Skeletal muscle tissue (tissue), 5 donors: Measurements from ENCODE around the gene MAGT1. TPM values are rescaled to one million over a fixed set of nuclear protein-coding genes. Genes with fewer than 3 reads are reported as not detected.

Experiments
- H3K27ac ChIP-seq: one replicate; pipeline ENCODE4 v1.7.0; 2013; ENCODE audit warnings: mild to moderate bottlenecking, low read depth, low read length, inconsistent platforms
- H3K27me3 ChIP-seq, 3 donors: one replicate each; pipeline ENCODE4 v1.7.0; 2013; ENCODE audit warnings: low read length in 3 of 3; ENCODE audit not compliant: control insufficient read depth in 3 of 3, insufficient read depth in 3 of 3
- H3K36me3 ChIP-seq, 3 donors: one replicate each; pipeline ENCODE4 v1.7.0; 2013; ENCODE audit warnings: low read length in 3 of 3; ENCODE audit not compliant: control insufficient read depth in 3 of 3, insufficient read depth in 3 of 3
- H3K4me1 ChIP-seq, 3 donors: one replicate each; pipeline ENCODE4 v1.7.0; 2013; ENCODE audit warnings: low read length in 3 of 3, mild to moderate bottlenecking in 3 of 3; ENCODE audit not compliant: control insufficient read depth in 3 of 3, insufficient read depth in 3 of 3
- H3K4me3 ChIP-seq, 3 donors: one replicate each; pipeline ENCODE4 v1.7.0; 2013; ENCODE audit warnings: low read length in 3 of 3
- H3K9ac ChIP-seq, 3 donors: one replicate each; pipeline ENCODE4 v1.7.0; 2013; ENCODE audit warnings: low read length in 3 of 3, mild to moderate bottlenecking in 3 of 3, moderate library complexity in 2 of 3, low read depth in 1 of 3
- H3K9me3 ChIP-seq, 3 donors: one replicate each; pipeline ENCODE4 v1.7.0; 2013; ENCODE audit warnings: low read length in 3 of 3; ENCODE audit not compliant: control insufficient read depth in 3 of 3
- small RNA-seq: library from RNA; depleted of rRNA; stranded (forward); fragments of <200 nt; gene quantifications from one replicate; pipeline ENCODE3, GENCODE V24; 2014
- total RNA-seq: library from RNA; depleted of rRNA; stranded (reverse); fragments of >200 nt; gene quantifications from one replicate; pipeline ENCODE4 v1.2.3, GENCODE V29; 2014
- donor health status: Osteomylitis.

MAGT1 gene
- total RNA-seq, 1 donor from 2014 or later: 60.5 TPM

DNA sequence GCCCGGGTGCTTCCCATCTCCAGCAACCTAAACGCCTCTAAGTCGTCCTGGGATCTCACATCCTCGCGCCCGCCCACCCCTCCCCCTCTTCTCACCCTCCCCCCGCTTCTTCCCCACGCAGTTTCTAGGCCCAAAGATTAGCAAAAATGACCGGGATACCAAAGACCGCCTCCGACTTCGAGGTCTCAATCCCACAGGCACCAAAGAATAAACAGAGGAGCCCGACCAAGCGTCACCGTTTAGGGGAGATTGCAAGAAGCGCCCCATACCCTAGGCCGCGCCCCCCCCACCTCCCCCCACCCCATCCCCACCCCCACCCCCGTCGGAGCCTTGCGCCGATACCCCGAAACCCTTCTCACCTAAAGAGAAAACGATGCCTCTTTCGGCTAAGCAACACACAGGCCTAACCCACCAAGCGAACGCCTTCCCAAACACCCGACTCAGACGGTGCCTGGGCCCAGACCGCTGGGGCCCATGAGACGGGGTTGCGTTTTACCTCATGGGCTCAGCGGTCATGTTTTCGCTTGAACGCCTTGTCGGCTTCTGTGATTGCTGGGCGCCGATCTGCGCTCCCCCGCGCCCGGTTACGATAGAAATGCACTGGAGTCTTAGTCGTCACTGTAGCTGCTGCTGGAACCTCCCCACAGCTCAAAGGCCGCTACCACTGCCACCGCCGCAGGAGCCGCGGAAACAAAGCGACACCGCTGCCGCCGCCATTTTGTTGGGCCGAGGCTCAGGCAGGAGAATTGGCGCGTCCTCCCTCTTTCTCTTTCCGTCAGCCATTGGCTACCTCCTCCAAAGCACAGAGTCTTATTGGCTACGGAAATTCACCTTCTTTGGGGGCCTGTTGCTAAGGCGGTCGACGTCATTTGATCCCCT, 109.5 kb downstream of the MAGT1 start, which contains the start of gene ATRX:
ATRX (minus strand) TSS at position 731 of the 879 bp plus-strand sequence; CDS start at position 516, 215 bp downstream.
- no peaks in the 10 kb centered on the region for H3K27me3 ChIP-seq
- H3K9me3 ChIP-seq: no peaks in the 10 kb centered on the region
- peaks cover 0 to 7% (median 0%) of the 10 kb centered on the region in 3 donors for H3K4me1 ChIP-seq
- peak within 1 kb of the TSS; percentile 79 to 85 (median 82) for H3K4me3 ChIP-seq
- H3K36me3 ChIP-seq: no peaks in the 10 kb centered on the region
- H3K27ac ChIP-seq: peak within 1 kb of the TSS; percentile 88
- peak within 1 kb of the TSS; percentile 81 to 89 (median 89) for H3K9ac ChIP-seq

DNA sequence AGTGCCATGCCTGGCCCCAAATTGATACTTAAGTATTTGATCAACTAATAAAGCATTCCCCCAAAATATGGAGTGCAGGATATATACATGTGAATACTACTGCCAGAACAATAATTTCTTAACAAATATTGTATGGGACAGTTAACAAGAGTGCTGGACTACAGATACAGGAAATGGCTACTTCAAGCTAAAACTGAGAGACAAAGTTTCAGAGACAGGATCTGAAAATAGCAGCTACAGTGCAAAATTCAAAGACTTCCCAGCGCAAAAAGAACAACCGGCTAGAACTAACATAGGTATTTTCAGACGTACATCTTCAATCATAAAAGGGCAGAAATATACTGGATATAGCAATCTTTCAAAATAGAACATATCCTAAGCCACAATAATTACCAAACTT, 115.5 kb downstream of the MAGT1 start:
- no peaks in the 10 kb centered on the region for H3K27me3 ChIP-seq

DNA sequence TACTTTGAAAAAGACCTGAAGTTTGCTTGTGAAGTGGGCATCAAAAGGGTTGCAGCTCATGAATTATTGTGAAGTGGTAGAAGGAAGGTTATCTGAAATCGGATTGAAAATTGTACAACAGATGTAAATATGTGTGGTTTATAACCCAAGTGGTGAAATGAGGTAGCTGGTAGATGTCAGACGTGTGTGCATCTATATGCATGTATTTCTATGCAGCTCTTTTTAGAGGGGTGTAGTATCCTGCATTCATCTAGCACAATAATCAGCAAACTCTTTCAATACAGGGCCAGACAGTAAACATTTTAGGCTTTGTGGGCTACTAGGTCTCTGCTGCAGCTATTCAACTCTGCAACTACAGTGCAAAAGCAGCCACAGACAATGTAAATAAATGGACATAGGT, 118.6 kb downstream of the MAGT1 start:
- no peak overlapping the region for H3K9ac ChIP-seq
- no peaks in the 10 kb centered on the region for H3K9me3 ChIP-seq
- H3K27ac ChIP-seq: no peak overlapping the region
- no peaks in the 10 kb centered on the region for H3K27me3 ChIP-seq
- H3K4me3 ChIP-seq: no peak overlapping the region
- H3K36me3 ChIP-seq: no peaks in the 10 kb centered on the region
- no peaks in the 10 kb centered on the region for H3K4me1 ChIP-seq

More for the DNA sequence above, 115.5 kb downstream of the MAGT1 start:
- H3K9me3 ChIP-seq: no peaks in the 10 kb centered on the region
- H3K27ac ChIP-seq: no peak overlapping the region
- no peak overlapping the region for H3K4me3 ChIP-seq
- H3K4me1 ChIP-seq: peaks cover 0 to 6% (median 0%) of the 10 kb centered on the region in 3 donors
- H3K9ac ChIP-seq: no peak overlapping the region
- H3K36me3 ChIP-seq: no peaks in the 10 kb centered on the region

Small RNA genes within 50 kb of the gene (small RNA-seq; reads per million reads assigned to genes)
- gene RN7SL460P (not detected), gene RNU6-854P (not detected)

Other genes with a start within 250 kb of the MAGT1 start
- gene ATRX, start 109.2 kb downstream of the MAGT1 start, total RNA-seq: 77.2 TPM
- 319 TPM for gene COX7B, start 4.0 kb upstream of the MAGT1 start, total RNA-seq
- 15.1 TPM for gene ATP7A, start 15.3 kb upstream of the MAGT1 start, total RNA-seq
- gene PGAM4, start 74.2 kb upstream of the MAGT1 start, total RNA-seq: not detected
- gene PGK1, start 208.8 kb upstream of the MAGT1 start, total RNA-seq: 125 TPM
- 16.7 TPM for gene TAF9B, start 244.2 kb upstream of the MAGT1 start, total RNA-seq